ENCODE measurements around the gene DRGX.

Gene DRGX

GRCh38 chr10:49344840-49345239 lies 51.0 kb downstream of the DRGX start:
- ChIA-PET CTCF (no interaction called here), POLR2A (no interaction called here)
- DNase-seq (ENCODE audit: extremely low spot score) = no peak
- no peak for TF ChIP-seq CTCF (IDR thresholded peaks at IDR 0.05; ENCODE audit: control extremely low read depth, extremely low read depth, low read depth, missing control alignments)

GRCh38 chr10:49338604-49339003 lies 57.3 kb downstream of the DRGX start:
- CTCF ChIA-PET = interaction anchor here (1.5 kb wide), 1 partner anchor 19 kb away, joined by 3 read pairs; no protein-coding TSS in a partner anchor
- no peak for TF ChIP-seq CTCF (IDR thresholded peaks at IDR 0.05; ENCODE audit: control extremely low read depth, extremely low read depth, low read depth, missing control alignments)
- POLR2A ChIA-PET = no interaction called here
- no peak for DNase-seq (ENCODE audit: extremely low spot score)

GRCh38 chr10:49335364-49335972 lies 60.4 kb downstream of the DRGX start:
- TF ChIP-seq CTCF (IDR thresholded peaks at IDR 0.05; ENCODE audit: control extremely low read depth, extremely low read depth, low read depth, missing control alignments) = no peak

GRCh38 chr10:49334964-49335363 lies 60.9 kb downstream of the DRGX start:
- CTCF ChIA-PET = no interaction called here

More at GRCh38 chr10:49335364-49335972, 60.4 kb downstream of the DRGX start:
- DNase-seq (ENCODE audit: extremely low spot score) = no peak
- ChIA-PET POLR2A (no interaction called here), CTCF (interaction anchor here (1.1 kb wide), 1 partner anchor 12 kb away, joined by 3 read pairs; no protein-coding TSS in a partner anchor)

GRCh38 chr10:49333192-49333591 lies 62.7 kb downstream of the DRGX start:
- ChIA-PET POLR2A (no interaction called here), CTCF (no interaction called here)
- no peak for TF ChIP-seq CTCF (IDR thresholded peaks at IDR 0.05; ENCODE audit: control extremely low read depth, extremely low read depth, low read depth, missing control alignments)
- no peak for DNase-seq (ENCODE audit: extremely low spot score)

More at GRCh38 chr10:49334964-49335363, 60.9 kb downstream of the DRGX start:
- no peak for TF ChIP-seq CTCF (IDR thresholded peaks at IDR 0.05; ENCODE audit: control extremely low read depth, extremely low read depth, low read depth, missing control alignments)
- POLR2A ChIA-PET = no interaction called here
- no peak for DNase-seq (ENCODE audit: extremely low spot score)

GRCh38 chr10:49332768-49333167 lies 63.1 kb downstream of the DRGX start:
- CTCF ChIA-PET = no interaction called here
- POLR2A ChIA-PET = no interaction called here
- no peak for TF ChIP-seq CTCF (IDR thresholded peaks at IDR 0.05; ENCODE audit: control extremely low read depth, extremely low read depth, low read depth, missing control alignments)

More at GRCh38 chr10:49332768-49333167, 63.1 kb downstream of the DRGX start:
- no peak for DNase-seq (ENCODE audit: extremely low spot score)

Measured in GM10248 (cell line).